Transverse colon (tissue), 4 donors: ENCODE data around the gene NCS1. TPM values are rescaled to one million over a fixed set of nuclear protein-coding genes. Genes with fewer than 3 reads are reported as not detected.
A peak's percentile ranks its signal among the peaks of the same experiment; 100 is the strongest.

Experiments
- DNase-seq: peaks from one replicate; pipeline ENCODE4 v3.0.0-alpha.2; 2019
- H3K27ac ChIP-seq, 4 donors: fragments of 200-600 bp; sonication (generic); 2 replicates each; pipeline ENCODE4 v1.5.1; 2016 to 2018; ENCODE audit warnings: inconsistent platforms in 4 of 4
- H3K27me3 ChIP-seq: fragments of 200-600 bp; sonication (generic); 2 replicates; pipeline ENCODE4 v1.5.1; 2017; ENCODE audit warnings: inconsistent platforms
- H3K36me3 ChIP-seq, 4 donors: fragments of 200-600 bp; sonication (generic); 2 replicates each; pipeline ENCODE4 v1.5.1; 2017 to 2019; ENCODE audit warnings: inconsistent platforms in 4 of 4
- H3K4me1 ChIP-seq, 4 donors: fragments of 200-600 bp; sonication (generic); 2 replicates each; pipeline ENCODE4 v1.5.1; 2017 to 2020; ENCODE audit warnings: inconsistent platforms in 4 of 4
- H3K4me3 ChIP-seq, 4 donors: fragments of 200-600 bp; sonication (generic); 1 replicate in 1 of 4; 2 replicates in 3 of 4; pipeline versions ENCODE4 v1.5.1 to v1.6.1; 2017 to 2019; ENCODE audit warnings: inconsistent platforms in 4 of 4
- H3K9me3 ChIP-seq, 2 donors: fragments of 200-600 bp; sonication (generic); 2 replicates each; pipeline ENCODE4 v1.5.1; 2017 to 2019; ENCODE audit warnings: inconsistent platforms in 2 of 2
- CTCF ChIP-seq, 5 experiments: fragments of 200-600 bp in 3 of 5; fragments of 450-650 bp in 2 of 5; sonication (generic) in 3 of 5; IDR thresholded peaks; 1 replicate in 2 of 5; 2 replicates in 3 of 5; pipeline ENCODE4 v1.5.1; 2016 to 2017; ENCODE audit warnings: antibody characterized with exemption in 5 of 5, inconsistent platforms in 3 of 5, mild to moderate bottlenecking in 2 of 5, moderate library complexity in 1 of 5
- EP300 ChIP-seq: sonication (generic); formaldehyde crosslinking; IDR thresholded peaks from one replicate; pipeline ENCODE4 v1.6.1; 2017; ENCODE audit warnings: antibody characterized with exemption, low read depth
- POLR2A ChIP-seq: fragments of 450-650 bp; IDR thresholded peaks from one replicate; pipeline ENCODE4 v1.6.1; 2016; ENCODE audit warnings: antibody characterized with exemption, mild to moderate bottlenecking, moderate library complexity
- POLR2AphosphoS5 ChIP-seq, 3 donors: sonication (generic); formaldehyde crosslinking; IDR thresholded peaks; one replicate each; pipeline ENCODE4 v1.6.1; 2016; ENCODE audit warnings: antibody characterized with exemption in 3 of 3
- WGBS, 2 donors: methylation state at CpG; one replicate each; pipeline ENCODE4 v1.1.5; 2018; ENCODE audit warnings: low coverage in 1 of 2; 5-methylcytosine and 5-hydroxymethylcytosine counted together
- in situ Hi-C, 4 donors: fragments of 200-750 bp; cut with MboI; loops; one replicate each; pipeline versions ENCODE4 v1.15.0 to v1.15.1; 2017; ENCODE audit warnings: low sequenced_read_pairs in 3 of 4, low pct_ligation_motif_present in 1 of 4, low pct_unique_long_range_greater_than_20kb in 1 of 4
- intact Hi-C: fragments of 100-400 bp; cut with DNase I; formaldehyde crosslinking; loops from one replicate; pipeline ENCODE4 v1.15.1; 2023; ENCODE audit warnings: low total_unique reads
- total RNA-seq, 4 donors: library from RNA; depleted of rRNA; stranded (reverse); fragments of >200 nt; gene quantifications; one replicate each; pipeline ENCODE4 v1.1.0, GENCODE V29; 2016

The NCS1 gene
- total RNA-seq, 4 donors from 2014 or later: 11.9 to 66.5 (median 25.9) TPM

GRCh38 chr9:130171226-130172148, 717 bp upstream of the NCS1 start:
- Histone ChIP-seq H3K9me3 (no peaks in the 10 kb centered on the region), H3K4me1 (peaks cover 0 to 30% (median 16%) of the 10 kb centered on the region in 4 donors), H3K36me3 (no peaks in the 10 kb centered on the region), H3K4me3 (peak overlapping the region in 3 of 4 donors; percentile 30 to 48 (median 43)), H3K27me3 (peaks cover 31% of the 10 kb centered on the region), H3K27ac (peak overlapping the region in 3 of 4 donors; percentile 48 to 52 (median 48))
- in situ Hi-C loops: no loop called here
- 34 to 77% methylated on average over 9 to 34 of the region's 45 CpGs for WGBS, 2 donors
- intact Hi-C loops: loop anchor here (5.0 kb wide), 1 partner anchor 219 kb away; no protein-coding TSS in a partner anchor
- TF ChIP-seq EP300: no peak
- no peak for TF ChIP-seq POLR2AphosphoS5 (IDR thresholded peaks at IDR 0.05)
- DNase-seq: no peak

- Histone ChIP-seq H3K4me1 (peaks cover 0 to 30% (median 18%) of the 10 kb centered on the region in 4 donors), H3K9me3 (no peaks in the 10 kb centered on the region), H3K36me3 (no peaks in the 10 kb centered on the region), H3K27me3 (peaks cover 31% of the 10 kb centered on the region), H3K27ac (peak overlapping the region; percentile 80 to 87 (median 84)), H3K4me3 (peak overlapping the region; percentile 26 to 71 (median 51))
- in situ Hi-C loops (no loop called here), intact Hi-C loops (loop anchor here (5.0 kb wide), 1 partner anchor 221 kb away; no protein-coding TSS in a partner anchor)
- no peak for DNase-seq
- 15% methylated on average over 4 of the region's 57 CpGs; no CpG with 5 or more reads in 1 of the 2 donors for WGBS, 2 donors
- no peak for TF ChIP-seq POLR2AphosphoS5 (IDR thresholded peaks at IDR 0.05)
- no peak for TF ChIP-seq POLR2A
- TF ChIP-seq EP300: no peak
- no peak for TF ChIP-seq CTCF (IDR thresholded peaks at IDR 0.05)
Observed at GRCh38 chr9:130172858-130173665, 858 bp downstream of the NCS1 start.

- H3K36me3 ChIP-seq: no peaks in the 10 kb centered on the region
- no peaks in the 10 kb centered on the region for H3K9me3 ChIP-seq
- DNase-seq: no peak
- TF ChIP-seq EP300: no peak
- no peak for TF ChIP-seq POLR2A
- TF ChIP-seq CTCF (IDR thresholded peaks at IDR 0.05): no peak
- no peak for TF ChIP-seq POLR2AphosphoS5 (IDR thresholded peaks at IDR 0.05)
- WGBS, 2 donors: 71% methylated on average over 7 of the region's 9 CpGs; no CpG with 5 or more reads in 1 of the 2 donors
- peaks cover 31% of the 10 kb centered on the region for H3K27me3 ChIP-seq
- H3K4me1 ChIP-seq: peaks cover 0 to 30% (median 20%) of the 10 kb centered on the region in 4 donors
- H3K27ac ChIP-seq: peak overlapping the region; percentile 80 to 87 (median 84)
- H3K4me3 ChIP-seq: peak overlapping the region; percentile 26 to 71 (median 51)
- intact Hi-C loops (loop anchor here (5.0 kb wide), 1 partner anchor 221 kb away; no protein-coding TSS in a partner anchor), in situ Hi-C loops (no loop called here)
Observed at GRCh38 chr9:130173666-130173983, 1.4 kb downstream of the NCS1 start.

- H3K36me3 ChIP-seq: no peaks in the 10 kb centered on the region
- H3K27me3 ChIP-seq: peaks cover 31% of the 10 kb centered on the region
- peak overlapping the region; percentile 80 to 87 (median 84) for H3K27ac ChIP-seq
- WGBS, 2 donors: 80% methylated on average over 7 of the region's 9 CpGs; no CpG with 5 or more reads in 1 of the 2 donors
- intact Hi-C loops: loop anchor here (5.0 kb wide), 1 partner anchor 222 kb away; no protein-coding TSS in a partner anchor
- DNase-seq: no peak
- peaks cover 0 to 30% (median 20%) of the 10 kb centered on the region in 4 donors for H3K4me1 ChIP-seq
- in situ Hi-C loops: no loop called here
- H3K4me3 ChIP-seq: peak overlapping the region in 3 of 4 donors; percentile 26 to 71 (median 56)
- no peaks in the 10 kb centered on the region for H3K9me3 ChIP-seq
- TF ChIP-seq POLR2AphosphoS5 (IDR thresholded peaks at IDR 0.05) (no peak), EP300 (no peak), POLR2A (no peak), CTCF (IDR thresholded peaks at IDR 0.05) (no peak)
Observed at GRCh38 chr9:130174025-130174424, 1.8 kb downstream of the NCS1 start.
